GM21423 (cell line): ENCODE measurements around the gene ZNF385B.

Experiments used
- ATAC-seq: cut with Tn5 transposase; IDR thresholded peaks from one replicate; pipeline ENCODE4 v1.9.1; 2021; ENCODE audit warnings: mild to moderate bottlenecking, moderate library complexity; ENCODE audit not compliant: unreplicated experiment

Gene ZNF385B

GRCh38 chr2:179594268-179595112, 266.9 kb downstream of the ZNF385B start:
- ATAC-seq = no peak

- no peak for ATAC-seq
Observed at GRCh38 chr2:179593323-179593722, 268.1 kb downstream of the ZNF385B start.

GRCh38 chr2:179592167-179592936, 269.1 kb downstream of the ZNF385B start:
- ATAC-seq = no peak

GRCh38 chr2:179591690-179592089, 269.7 kb downstream of the ZNF385B start:
- ATAC-seq = no peak

GRCh38 chr2:179588486-179589145, 272.8 kb downstream of the ZNF385B start:
- ATAC-seq = no peak

- no peak for ATAC-seq
Observed at GRCh38 chr2:179584760-179585159, 276.7 kb downstream of the ZNF385B start.

- no peak for ATAC-seq
Observed at GRCh38 chr2:179581605-179582004, 279.8 kb downstream of the ZNF385B start.

- no peak for ATAC-seq
Observed at GRCh38 chr2:179580378-179581146, 280.9 kb downstream of the ZNF385B start.

GRCh38 chr2:179579800-179580199, 281.6 kb downstream of the ZNF385B start:
- ATAC-seq = no peak

GRCh38 chr2:179578171-179578916, 283.1 kb downstream of the ZNF385B start:
- no peak for ATAC-seq

GRCh38 chr2:179574061-179574519, 287.3 kb downstream of the ZNF385B start:
- ATAC-seq = no peak

GRCh38 chr2:179572544-179572943, 288.9 kb downstream of the ZNF385B start:
- ATAC-seq = no peak

- ATAC-seq = no peak
Observed at GRCh38 chr2:179571721-179572120, 289.7 kb downstream of the ZNF385B start.

- ATAC-seq = no peak
Observed at GRCh38 chr2:179571252-179571651, 290.2 kb downstream of the ZNF385B start.

GRCh38 chr2:179569831-179570233, 291.6 kb downstream of the ZNF385B start:
- no peak for ATAC-seq

GRCh38 chr2:179565807-179566206, 295.6 kb downstream of the ZNF385B start:
- ATAC-seq = no peak

GRCh38 chr2:179562330-179562885, 299.0 kb downstream of the ZNF385B start:
- no peak for ATAC-seq

GRCh38 chr2:179561702-179562101, 299.7 kb downstream of the ZNF385B start:
- no peak for ATAC-seq

GRCh38 chr2:179560257-179560735, 301.1 kb downstream of the ZNF385B start:
- no peak for ATAC-seq
